IPS-18a (cell line): Measurements from ENCODE around the gene CFAP99.

ENCODE experiments used
- H3K27ac ChIP-seq: one replicate; pipeline ENCODE4 v1.5.1; 2013; ENCODE audit warnings: low read length
- H3K27me3 ChIP-seq: one replicate; pipeline ENCODE4 v1.6.1; 2013; ENCODE audit warnings: mild to moderate bottlenecking, low read length; ENCODE audit not compliant: control insufficient read depth, insufficient read depth
- H3K36me3 ChIP-seq: one replicate; pipeline ENCODE4 v1.6.1; 2013; ENCODE audit warnings: low read depth, low read length; ENCODE audit not compliant: control insufficient read depth
- H3K4me1 ChIP-seq: one replicate; pipeline ENCODE4 v1.6.1; 2013; ENCODE audit warnings: low read depth, low read length; ENCODE audit not compliant: control insufficient read depth
- H3K4me3 ChIP-seq: one replicate; pipeline ENCODE4 v1.5.1; 2013; ENCODE audit warnings: low read length
- H3K9ac ChIP-seq: one replicate; pipeline ENCODE4 v1.6.1; 2013; ENCODE audit warnings: mild to moderate bottlenecking, low read length, moderate library complexity
- H3K9me3 ChIP-seq: one replicate; pipeline ENCODE4 v1.6.1; 2013; ENCODE audit warnings: low read depth, low read length; ENCODE audit not compliant: control insufficient read depth

Gene CFAP99

GRCh38 chr4:2510351-2511259 is 91.8 kb downstream of the CFAP99 start:
- no peaks in the 10 kb centered on the region for H3K4me1 ChIP-seq
- no peak overlapping the region for H3K4me3 ChIP-seq
- no peak overlapping the region for H3K27ac ChIP-seq
- peaks cover 77% of the 10 kb centered on the region for H3K36me3 ChIP-seq
- H3K9ac ChIP-seq, result no peak overlapping the region
- H3K9me3 ChIP-seq, result no peaks in the 10 kb centered on the region
- H3K27me3 ChIP-seq, result no peaks in the 10 kb centered on the region

- Histone ChIP-seq H3K9ac (no peak overlapping the region), H3K36me3 (peaks cover 76% of the 10 kb centered on the region), H3K27ac (no peak overlapping the region), H3K9me3 (no peaks in the 10 kb centered on the region), H3K27me3 (no peaks in the 10 kb centered on the region), H3K4me1 (no peaks in the 10 kb centered on the region), H3K4me3 (no peak overlapping the region)
These were observed 92.9 kb downstream of the CFAP99 start for GRCh38 chr4:2511645-2512131.
